ENCODE measurements around the gene MRS2.

The MRS2 gene

GRCh38 chr6:24426729-24427446 lies 24.2 kb downstream of the MRS2 start:
- intact Hi-C loops (cut with DNase I): no loop called here
- no peak for DNase-seq

GRCh38 chr6:24428615-24429014 lies 25.9 kb downstream of the MRS2 start:
- DNase-seq: no peak
- intact Hi-C loops (cut with DNase I): no loop called here

GRCh38 chr6:24429146-24429545 lies 26.4 kb downstream of the MRS2 start:
- intact Hi-C loops (cut with DNase I): no loop called here
- DNase-seq: no peak

GRCh38 chr6:24430086-24430485 lies 27.4 kb downstream of the MRS2 start:
- intact Hi-C loops (cut with DNase I): loop anchor here (5.0 kb wide), 1 partner anchor 267 kb away; no protein-coding TSS in a partner anchor
- DNase-seq: no peak

GRCh38 chr6:24431045-24431451 lies 28.3 kb downstream of the MRS2 start:
- intact Hi-C loops (cut with DNase I): loop anchor here (5.0 kb wide), 1 partner anchor 266 kb away; no protein-coding TSS in a partner anchor
- DNase-seq: no peak

- intact Hi-C loops (cut with DNase I): loop anchor here (5.0 kb wide), 1 partner anchor 265 kb away; no protein-coding TSS in a partner anchor
- peak in 6 of 10 donors; percentile 15 to 87 (median 50) for DNase-seq
Observed at GRCh38 chr6:24432611-24433010, 29.9 kb downstream of the MRS2 start.

GRCh38 chr6:24436979-24437378 lies 34.2 kb downstream of the MRS2 start:
- intact Hi-C loops (cut with DNase I): no loop called here
- DNase-seq: no peak

- intact Hi-C loops (cut with DNase I): no loop called here
- no peak for DNase-seq
Observed at GRCh38 chr6:24439858-24440539, 37.3 kb downstream of the MRS2 start.

GRCh38 chr6:24440897-24441598 lies 38.3 kb downstream of the MRS2 start:
- DNase-seq: no peak
- intact Hi-C loops (cut with DNase I): no loop called here

GRCh38 chr6:24441599-24441904 lies 38.8 kb downstream of the MRS2 start:
- no peak for DNase-seq
- intact Hi-C loops (cut with DNase I): no loop called here

GRCh38 chr6:24444588-24444987 lies 41.9 kb downstream of the MRS2 start:
- no peak for DNase-seq

GRCh38 chr6:24445704-24446103 lies 43.0 kb downstream of the MRS2 start:
- intact Hi-C loops (cut with DNase I): no loop called here
- DNase-seq: no peak

More at GRCh38 chr6:24444588-24444987, 41.9 kb downstream of the MRS2 start:
- intact Hi-C loops (cut with DNase I): no loop called here

GRCh38 chr6:24446670-24447069 lies 43.9 kb downstream of the MRS2 start:
- intact Hi-C loops (cut with DNase I): no loop called here
- DNase-seq: no peak

- intact Hi-C loops (cut with DNase I): no loop called here
Observed at GRCh38 chr6:24448396-24448795, 45.7 kb downstream of the MRS2 start.

GRCh38 chr6:24448828-24449525 lies 46.2 kb downstream of the MRS2 start:
- intact Hi-C loops (cut with DNase I): no loop called here
- DNase-seq: no peak

More at GRCh38 chr6:24448396-24448795, 45.7 kb downstream of the MRS2 start:
- no peak for DNase-seq

- DNase-seq: no peak
Observed at GRCh38 chr6:24451581-24452388, 49.0 kb downstream of the MRS2 start.

GRCh38 chr6:24453921-24454320 lies 51.2 kb downstream of the MRS2 start:
- no peak for DNase-seq

More at GRCh38 chr6:24451581-24452388, 49.0 kb downstream of the MRS2 start:
- intact Hi-C loops (cut with DNase I): no loop called here

GRCh38 chr6:24454452-24454851 lies 51.7 kb downstream of the MRS2 start:
- intact Hi-C loops (cut with DNase I): no loop called here
- no peak for DNase-seq

More at GRCh38 chr6:24453921-24454320, 51.2 kb downstream of the MRS2 start:
- intact Hi-C loops (cut with DNase I): no loop called here

GRCh38 chr6:24455061-24455460 lies 52.3 kb downstream of the MRS2 start:
- DNase-seq: no peak
- intact Hi-C loops (cut with DNase I): no loop called here

GRCh38 chr6:24458134-24458533 lies 55.4 kb downstream of the MRS2 start:
- no peak for DNase-seq
- intact Hi-C loops (cut with DNase I): no loop called here
